ENCODE data around the gene ATP5ME.
A peak's percentile ranks its signal among the peaks of the same experiment; 100 is the strongest.

ATP5ME gene

GRCh38 chr4:666822-667544 lies 7.1 kb downstream of the ATP5ME start:
- DNase-seq: no peak

GRCh38 chr4:666436-666810 lies 7.7 kb downstream of the ATP5ME start:
- DNase-seq: no peak

GRCh38 chr4:665751-666435 lies 8.2 kb downstream of the ATP5ME start:
- DNase-seq: no peak

- DNase-seq: no peak
Measured at GRCh38 chr4:665381-665750, 8.7 kb downstream of the ATP5ME start.

GRCh38 chr4:664713-665231 lies 9.3 kb downstream of the ATP5ME start:
- DNase-seq: no peak

- peak; percentile 12 for DNase-seq
Measured at GRCh38 chr4:663438-664428, 10.3 kb downstream of the ATP5ME start.

- no peak for DNase-seq
Measured at GRCh38 chr4:663046-663437, 11.0 kb downstream of the ATP5ME start.

- no peak for DNase-seq
Measured at GRCh38 chr4:661881-662761, 12.0 kb downstream of the ATP5ME start.

- no peak for DNase-seq
Measured at GRCh38 chr4:661231-661630, 12.8 kb downstream of the ATP5ME start.

- DNase-seq: no peak
Measured at GRCh38 chr4:660401-660800, 13.7 kb downstream of the ATP5ME start.

- no peak for DNase-seq
Measured at GRCh38 chr4:659851-660250, 14.2 kb downstream of the ATP5ME start.

GRCh38 chr4:658681-659667 lies 15.1 kb downstream of the ATP5ME start:
- no peak for DNase-seq

GRCh38 chr4:657834-658667 lies 16.0 kb downstream of the ATP5ME start:
- no peak for DNase-seq

GRCh38 chr4:657338-657833 lies 16.7 kb downstream of the ATP5ME start:
- no peak for DNase-seq

GRCh38 chr4:656436-657337 lies 17.4 kb downstream of the ATP5ME start:
- no peak for DNase-seq

- DNase-seq: no peak
Measured at GRCh38 chr4:655464-656151, 18.5 kb downstream of the ATP5ME start.

GRCh38 chr4:654871-655463 lies 19.1 kb downstream of the ATP5ME start:
- no peak for DNase-seq

GRCh38 chr4:654503-654845 lies 19.6 kb downstream of the ATP5ME start:
- DNase-seq: no peak

All from NCI-H524 treated with DMSO at 0.1 percent for 48 hours (cell line).